Measurements from ENCODE around the gene ITPKB.
"Not testable (repeated sequence)": the region's sequence is repeated elsewhere in the genome, so short reads cannot be mapped to it uniquely, and the experiment has no call there.

Gene ITPKB

DNA sequence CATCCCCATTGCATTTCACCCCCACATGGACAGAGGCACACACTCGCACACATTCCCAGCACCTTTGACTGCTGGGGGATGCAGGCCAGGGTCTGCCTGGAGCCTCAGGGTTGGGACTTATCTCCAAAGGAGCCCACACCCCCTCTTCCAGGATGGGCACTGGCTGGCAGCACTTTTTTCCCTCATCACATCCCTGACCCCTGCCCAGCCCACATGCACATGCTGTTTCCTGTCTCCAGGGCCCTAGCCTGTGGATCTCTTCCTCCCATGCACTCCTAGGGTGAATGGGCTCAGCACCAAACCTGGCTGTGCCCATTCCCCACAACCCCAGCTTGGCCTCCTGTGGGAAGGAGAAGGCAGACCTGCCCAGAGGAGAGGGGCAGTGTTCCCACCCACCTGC lies 131.3 kb downstream of the ITPKB start:
- no peak for DNase-seq (ENCODE audit: extremely low read depth in 1 of 2, low read depth in 1 of 2)

DNA sequence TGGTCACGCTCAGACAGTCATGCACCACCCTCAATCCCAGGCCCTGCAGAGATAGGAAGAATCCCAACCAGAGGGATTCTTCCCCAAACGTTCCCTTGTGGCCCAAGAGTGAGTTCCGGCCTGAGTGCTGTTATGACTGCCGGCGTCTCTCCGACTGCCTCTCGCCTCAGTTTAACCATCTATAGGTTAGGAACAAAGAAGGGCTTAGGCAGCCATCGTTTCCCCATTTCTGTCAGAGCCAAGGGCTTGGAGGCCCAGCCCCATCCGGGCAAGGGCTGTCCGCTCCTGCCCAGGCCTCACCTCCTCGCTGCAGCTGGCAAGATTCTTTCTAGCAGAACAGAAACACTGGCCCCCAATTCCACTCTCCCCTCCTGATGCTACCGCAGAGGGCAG lies 131.8 kb downstream of the ITPKB start:
- DNase-seq (ENCODE audit: extremely low read depth in 1 of 2, low read depth in 1 of 2) = no peak

DNA sequence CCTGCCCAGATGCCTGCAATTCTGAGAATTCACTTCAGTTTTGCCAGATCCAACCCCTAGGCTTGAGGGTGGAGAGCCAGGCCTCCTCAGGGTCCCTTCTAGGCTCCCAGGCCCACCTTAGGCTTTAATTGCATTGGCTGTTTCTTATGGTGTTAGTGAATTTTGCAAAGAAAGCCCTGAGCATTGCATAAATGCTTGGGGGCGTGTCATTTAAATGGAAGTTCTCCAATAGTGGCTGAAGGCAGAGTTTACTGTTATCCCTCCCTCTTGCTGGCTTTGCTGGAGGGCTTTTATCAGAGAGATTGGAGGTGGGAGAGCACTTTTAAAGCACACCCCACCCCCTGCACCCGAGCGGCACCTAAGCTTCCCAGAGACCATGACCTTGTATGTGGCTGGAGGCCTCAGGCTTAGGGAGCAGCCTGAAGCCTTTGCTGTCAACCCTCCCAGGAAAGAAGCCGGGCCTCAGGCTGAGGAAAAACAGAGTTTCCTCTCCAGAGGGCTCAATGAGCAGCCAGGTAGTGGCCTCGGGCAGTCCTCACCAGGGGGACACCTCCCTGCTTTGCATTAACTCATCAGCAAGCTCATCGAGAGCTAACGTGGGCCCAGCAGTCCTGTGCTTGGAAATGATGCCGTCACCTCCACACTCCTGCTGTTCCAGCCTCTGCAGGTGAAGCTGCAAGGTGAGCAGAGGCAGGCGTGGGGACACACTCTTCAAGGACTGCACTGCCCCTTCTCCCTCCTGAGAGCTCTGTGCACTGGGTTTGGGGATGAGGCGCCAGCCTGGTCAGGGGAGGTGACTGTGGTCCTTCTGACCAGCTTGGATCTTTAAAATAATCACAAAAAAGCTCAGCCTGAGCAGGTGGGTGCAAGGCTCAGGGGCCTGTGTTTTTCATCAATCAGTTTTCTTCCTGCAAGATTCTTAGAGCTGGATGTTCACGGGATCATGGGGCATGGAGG lies 132.5 kb downstream of the ITPKB start:
- no peak for DNase-seq (ENCODE audit: extremely low read depth in 1 of 2, low read depth in 1 of 2)

DNA sequence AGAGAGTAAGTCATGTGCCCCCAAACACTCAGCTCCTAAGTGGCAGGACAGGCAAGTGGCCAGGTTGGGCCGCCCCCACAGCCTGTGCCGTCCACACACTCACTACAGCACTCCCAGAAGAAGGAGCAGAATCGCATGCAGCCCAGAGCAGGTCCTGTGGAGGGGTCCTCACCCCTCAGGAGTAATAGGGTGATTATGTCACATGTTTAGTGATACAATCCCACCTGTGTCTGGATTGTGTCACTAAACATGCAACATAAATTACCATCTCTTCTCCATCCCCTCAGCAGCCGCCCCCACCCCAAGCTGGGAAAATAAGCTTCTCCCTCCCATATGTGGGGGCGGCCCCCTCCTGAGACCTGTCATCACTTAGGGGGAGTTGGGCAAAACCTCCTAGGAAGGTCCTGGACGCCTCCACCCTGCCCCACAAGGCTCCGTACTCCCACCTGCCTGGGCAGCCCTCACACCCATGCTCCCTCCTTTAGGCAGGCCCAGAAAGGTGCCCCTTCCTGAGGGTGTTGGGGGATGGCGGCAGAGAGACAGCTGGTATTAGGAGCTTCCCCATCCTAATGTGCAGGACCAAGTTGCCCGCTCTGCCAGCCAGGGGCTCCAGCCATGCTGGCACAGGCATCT lies 133.6 kb downstream of the ITPKB start:
- DNase-seq (ENCODE audit: extremely low read depth in 1 of 2, low read depth in 1 of 2) = no peak

DNA sequence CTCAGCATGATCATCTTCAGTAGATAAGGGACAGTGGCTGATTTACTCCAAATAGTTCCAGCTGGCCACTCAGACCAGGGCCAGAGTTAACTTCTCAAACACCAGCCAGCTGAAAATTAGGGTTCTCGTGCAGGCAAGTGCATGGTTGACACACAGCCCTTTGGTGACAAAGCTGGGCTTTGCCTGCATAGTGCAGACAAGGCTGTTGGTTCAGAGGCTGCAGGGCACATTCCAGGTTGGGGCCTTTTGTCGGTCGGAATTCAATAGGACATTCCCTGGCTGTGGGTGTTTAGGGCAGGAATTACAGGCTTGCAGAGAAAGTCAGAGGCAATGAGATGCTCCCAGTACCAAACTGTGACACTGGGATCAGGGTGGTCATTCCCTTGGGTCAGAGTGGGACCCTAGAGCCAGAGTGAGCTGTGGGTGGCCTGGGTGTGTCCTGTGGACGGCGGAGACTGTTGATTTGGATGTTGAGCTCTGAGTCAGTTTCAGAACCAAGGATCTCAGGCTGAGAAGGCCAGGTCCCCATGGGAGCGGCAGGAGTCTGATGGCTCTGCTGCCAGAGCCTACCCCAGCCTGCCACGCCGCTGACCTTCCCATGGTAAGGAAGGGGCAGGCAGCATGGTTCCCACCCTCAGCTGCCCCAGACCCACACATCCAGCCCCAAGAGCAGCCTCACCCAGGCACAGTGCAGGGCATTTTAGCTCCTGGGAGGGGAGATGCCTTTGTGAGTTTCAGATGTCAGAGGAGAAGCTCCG lies 134.3 kb downstream of the ITPKB start:
- DNase-seq (ENCODE audit: extremely low read depth in 1 of 2, low read depth in 1 of 2) = no peak

DNA sequence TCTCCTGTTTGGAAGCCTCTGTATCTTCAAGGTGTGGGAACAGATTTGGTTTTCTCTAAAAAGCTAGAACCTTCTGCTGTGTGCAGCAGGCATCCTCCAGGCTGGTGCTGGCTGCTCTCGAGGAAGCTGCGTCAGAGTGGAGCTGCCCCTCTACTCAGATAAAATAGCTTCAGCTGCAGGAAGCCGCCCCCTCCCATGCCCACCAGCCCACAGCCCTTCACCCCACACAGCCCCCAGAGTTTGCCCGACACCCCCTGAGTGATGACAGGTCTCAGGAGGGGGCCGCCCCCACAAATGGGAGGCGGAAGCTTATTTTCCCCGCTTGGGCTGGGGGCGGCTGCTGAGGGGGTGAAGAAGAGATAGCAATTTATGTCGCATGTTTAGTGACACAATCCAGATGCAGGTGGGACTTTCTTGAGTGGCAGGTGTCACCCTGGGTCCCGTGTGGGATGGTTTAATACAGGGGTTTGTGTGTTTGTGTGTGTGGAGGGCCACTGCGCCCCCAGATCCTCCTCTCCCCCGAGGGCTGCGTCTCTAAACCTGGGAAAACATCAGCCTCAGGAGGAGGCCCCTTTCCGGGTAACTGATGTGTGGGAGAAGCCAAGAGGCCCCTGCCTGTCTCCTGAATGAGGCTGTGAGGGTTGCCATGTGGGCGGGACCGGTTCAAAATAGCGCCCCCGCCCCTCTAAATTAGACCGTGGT lies 135.1 kb downstream of the ITPKB start:
- DNase-seq (ENCODE audit: extremely low read depth in 1 of 2, low read depth in 1 of 2) = no peak

DNA sequence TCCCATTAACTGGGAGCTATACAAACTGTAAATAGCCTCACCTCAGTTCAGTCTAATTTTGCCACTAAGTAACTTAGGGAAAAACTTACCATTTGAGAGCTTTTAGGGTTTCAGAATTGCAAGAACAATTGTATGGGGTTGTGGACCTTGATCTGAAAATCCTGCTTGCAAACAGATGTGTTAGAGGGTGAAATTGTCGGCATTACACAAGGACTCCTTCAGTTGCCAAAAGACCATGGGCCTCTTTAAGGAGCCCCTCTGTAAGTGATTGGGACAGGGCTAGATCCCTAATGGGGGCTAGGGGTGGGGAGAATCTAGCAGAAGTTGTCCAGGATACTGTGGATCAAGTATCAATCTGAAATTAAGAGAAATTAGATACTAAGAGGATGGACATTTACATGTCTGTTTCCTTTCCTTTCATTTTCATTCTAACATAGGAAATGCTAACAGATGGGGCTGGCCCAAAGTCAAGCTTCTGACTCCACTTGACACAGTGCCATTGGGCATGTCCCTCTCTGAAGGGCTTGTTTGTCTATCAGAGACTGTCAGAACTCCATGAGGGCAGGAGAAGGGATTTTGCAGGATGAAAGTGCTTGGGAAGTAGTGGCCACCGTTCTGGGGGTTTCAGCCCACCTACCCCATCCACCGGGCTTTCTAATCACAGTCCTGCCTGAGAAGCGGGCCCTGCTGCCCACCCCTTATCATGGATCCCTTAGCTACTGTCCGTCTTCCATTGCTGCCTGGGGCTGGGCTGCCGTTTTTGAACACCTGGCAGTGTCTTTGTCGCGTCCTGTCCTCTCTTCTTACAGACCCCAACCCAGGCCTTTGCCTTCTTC lies 135.8 kb downstream of the ITPKB start:
- DNase-seq (ENCODE audit: extremely low read depth in 1 of 2, low read depth in 1 of 2) = no peak

DNA sequence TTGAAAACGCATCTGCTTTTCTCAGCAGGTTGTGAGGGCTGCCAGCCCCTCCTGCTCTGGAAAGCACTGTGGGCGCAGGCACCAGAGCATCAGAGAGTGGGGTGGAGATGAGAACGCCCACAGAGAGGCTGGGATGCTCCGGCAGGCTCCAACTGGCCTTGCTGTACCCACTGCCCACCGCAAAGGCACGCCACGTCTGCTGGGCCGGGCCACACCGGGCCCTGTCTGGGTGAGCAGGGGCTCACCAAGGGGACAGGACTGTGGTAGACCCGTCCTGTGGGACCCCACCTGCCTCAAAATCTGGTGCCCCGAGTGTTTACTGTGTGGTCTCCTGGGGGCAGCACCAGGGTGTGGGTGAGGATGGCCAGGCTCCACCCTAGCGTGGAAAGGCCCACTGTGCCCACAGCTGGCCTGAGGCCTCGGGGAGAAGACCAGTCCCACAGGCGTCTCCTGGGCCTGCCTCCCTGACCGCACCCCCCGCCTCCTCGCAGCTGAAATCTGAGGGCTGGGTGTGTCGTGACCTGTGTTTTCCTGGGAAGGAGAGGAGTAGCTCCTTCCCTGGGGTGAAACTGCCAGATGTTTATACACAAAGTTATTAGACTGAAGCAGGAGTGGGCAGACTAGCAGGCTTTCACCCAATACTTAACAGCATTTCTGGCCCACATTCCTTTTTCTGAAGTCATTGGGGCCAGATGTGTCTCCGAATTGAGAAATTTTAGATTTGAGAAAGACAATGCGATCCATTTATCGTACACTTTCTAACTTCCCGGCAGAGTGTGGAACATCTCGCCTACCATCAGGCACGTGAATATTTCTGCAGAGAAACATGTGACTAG lies 136.7 kb downstream of the ITPKB start:
- no peak for DNase-seq (ENCODE audit: extremely low read depth in 1 of 2, low read depth in 1 of 2)

DNA sequence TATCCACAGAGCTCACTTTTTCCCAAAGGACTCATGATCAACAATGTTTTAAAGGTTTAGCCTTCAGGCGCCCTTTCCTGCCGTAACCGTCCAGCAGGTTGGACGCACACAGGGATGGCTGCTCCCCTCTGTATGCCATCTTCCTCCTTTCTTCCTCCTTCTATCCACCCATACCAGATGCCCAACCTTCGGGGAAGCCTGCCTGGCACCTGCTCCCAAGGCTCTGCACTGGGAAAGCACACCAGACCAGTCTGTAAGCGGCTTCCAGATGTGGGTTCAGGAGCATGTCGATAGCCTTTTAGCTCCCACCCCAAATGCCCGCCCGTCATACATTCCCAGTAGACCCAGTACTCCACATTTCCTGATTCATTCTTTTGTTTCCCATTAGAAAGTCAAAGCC lies 137.6 kb downstream of the ITPKB start:
- DNase-seq (ENCODE audit: extremely low read depth in 1 of 2, low read depth in 1 of 2) = no peak

DNA sequence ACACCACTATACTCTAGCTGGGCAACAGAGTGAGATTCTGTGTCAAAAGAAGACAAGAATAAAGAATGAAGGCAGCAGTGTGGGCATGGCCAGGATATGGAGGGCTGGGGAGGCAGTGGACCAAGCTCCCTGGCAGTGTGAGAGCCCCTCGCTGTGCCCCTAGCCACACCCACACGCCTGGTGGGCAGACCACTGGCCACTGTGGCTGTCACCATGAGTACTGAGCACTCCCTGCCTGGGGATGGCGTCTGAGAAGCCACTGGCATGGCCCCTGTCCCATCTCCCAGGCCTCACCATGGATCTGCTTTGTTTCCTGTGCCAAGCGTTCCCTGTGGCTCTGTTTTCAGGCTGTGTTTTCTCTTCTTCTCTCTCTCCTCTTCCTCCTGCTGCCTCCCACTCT lies 138.8 kb downstream of the ITPKB start:
- DNase-seq (ENCODE audit: extremely low read depth in 1 of 2, low read depth in 1 of 2) = no peak

DNA sequence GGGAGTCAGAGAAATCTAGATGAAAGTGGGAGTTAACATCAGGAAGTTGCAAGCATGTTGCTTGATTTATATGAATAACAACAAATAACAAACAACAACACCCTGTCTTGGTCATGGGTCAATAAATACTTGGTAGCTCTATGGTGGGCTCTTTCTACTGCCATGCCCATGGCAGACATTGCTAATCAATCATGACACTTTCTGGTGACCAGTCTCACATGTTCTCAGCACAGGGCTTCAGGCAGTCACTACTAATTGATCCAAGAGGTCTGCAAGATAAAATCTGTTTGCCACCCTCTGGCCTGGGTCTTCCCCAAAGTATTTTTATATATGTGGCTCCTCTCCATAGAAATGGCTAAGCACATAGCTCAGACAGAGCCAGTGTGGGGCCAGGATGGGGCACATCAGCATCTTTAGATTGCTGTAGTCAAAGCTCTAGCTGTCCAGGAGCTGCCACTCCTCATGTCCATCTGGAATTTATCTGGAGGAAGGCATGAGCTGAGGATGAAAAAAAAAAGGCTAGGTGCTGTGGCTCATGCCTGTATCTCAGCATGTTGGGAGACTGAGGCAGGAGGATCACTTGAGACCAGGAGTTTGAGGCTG lies 139.3 kb downstream of the ITPKB start:
- DNase-seq (ENCODE audit: extremely low read depth in 1 of 2, low read depth in 1 of 2) = no peak

DNA sequence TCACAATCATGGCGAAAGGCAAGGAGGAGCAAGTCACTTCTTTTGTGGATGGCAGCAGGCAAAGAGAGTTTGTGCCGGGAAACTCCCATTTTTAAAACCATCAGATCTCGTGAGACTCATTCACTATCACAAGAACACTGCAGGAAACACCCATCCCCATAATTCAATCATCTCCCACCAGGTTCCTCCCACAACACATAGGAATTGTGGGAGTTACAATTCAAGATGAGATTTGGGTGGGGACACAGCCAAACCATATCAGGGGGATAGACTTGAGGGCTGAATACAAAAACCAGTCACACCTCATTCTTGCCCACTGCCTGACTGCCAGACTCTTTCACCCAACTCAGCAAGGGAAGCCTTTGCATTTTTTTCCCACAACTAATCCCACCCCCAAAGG lies 140.1 kb downstream of the ITPKB start:
- DNase-seq (ENCODE audit: extremely low read depth in 1 of 2, low read depth in 1 of 2) = not testable (repeated sequence)

DNA sequence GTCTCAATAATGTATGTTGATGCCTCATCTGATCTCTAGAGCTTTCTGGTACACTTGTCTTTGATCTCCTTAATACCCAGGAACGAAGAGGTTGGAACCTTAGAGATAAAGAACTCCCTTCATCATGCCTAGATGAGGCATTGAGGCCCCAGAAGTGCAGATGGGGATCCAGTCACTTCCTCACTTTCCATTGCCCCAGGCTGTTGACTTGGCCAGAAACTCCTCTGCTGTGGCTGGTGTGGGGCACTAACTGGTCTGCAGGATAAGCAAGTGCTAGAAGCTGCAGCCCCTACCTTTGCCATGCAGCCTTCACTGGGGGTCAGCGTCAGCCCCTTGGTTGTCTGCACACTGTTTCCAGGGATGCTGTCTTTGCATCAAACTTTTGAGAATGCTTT lies 140.6 kb downstream of the ITPKB start:
- DNase-seq (ENCODE audit: extremely low read depth in 1 of 2, low read depth in 1 of 2) = no peak

DNA sequence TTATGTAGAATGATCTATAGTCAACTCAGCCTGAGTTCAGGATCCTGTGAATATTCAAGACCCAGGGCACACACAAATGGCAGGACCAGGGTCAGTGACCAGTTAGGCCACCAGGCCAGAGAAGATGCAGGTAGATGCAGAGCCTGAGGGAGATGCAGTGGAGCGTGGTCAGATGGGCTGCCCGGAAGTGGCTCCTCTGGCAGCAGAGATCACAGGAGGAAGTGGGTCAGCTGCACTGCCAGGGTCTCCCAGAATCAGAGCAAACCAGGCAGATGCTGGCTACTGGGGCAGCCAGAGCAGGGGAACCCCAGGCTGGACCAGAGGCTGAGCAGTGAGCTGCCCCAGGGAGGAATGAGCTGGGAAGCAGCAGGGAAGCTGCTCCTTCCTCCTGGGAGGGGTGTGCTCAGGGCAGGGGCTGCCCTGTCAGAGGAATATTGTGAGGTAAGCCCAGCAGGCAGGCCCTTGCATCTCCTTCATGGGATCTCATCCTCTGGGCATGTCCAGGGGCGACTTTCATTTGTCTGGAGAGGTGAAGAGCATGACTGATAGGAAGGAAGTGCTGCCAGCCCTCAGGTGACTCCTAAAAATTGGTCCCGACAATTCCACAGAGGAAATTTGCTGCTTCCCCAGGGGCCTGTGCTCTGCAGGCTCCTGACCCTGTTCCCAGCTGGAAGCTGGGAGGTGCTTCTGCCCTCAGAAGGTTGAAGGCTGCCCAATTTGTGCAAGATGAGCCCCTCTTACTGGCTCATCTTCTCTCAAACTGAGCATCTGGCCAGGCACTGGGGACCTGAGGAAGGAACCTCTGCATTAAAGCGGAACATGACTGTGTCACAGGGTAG lies 141.2 kb downstream of the ITPKB start:
- no peak for DNase-seq (ENCODE audit: extremely low read depth in 1 of 2, low read depth in 1 of 2)

DNA sequence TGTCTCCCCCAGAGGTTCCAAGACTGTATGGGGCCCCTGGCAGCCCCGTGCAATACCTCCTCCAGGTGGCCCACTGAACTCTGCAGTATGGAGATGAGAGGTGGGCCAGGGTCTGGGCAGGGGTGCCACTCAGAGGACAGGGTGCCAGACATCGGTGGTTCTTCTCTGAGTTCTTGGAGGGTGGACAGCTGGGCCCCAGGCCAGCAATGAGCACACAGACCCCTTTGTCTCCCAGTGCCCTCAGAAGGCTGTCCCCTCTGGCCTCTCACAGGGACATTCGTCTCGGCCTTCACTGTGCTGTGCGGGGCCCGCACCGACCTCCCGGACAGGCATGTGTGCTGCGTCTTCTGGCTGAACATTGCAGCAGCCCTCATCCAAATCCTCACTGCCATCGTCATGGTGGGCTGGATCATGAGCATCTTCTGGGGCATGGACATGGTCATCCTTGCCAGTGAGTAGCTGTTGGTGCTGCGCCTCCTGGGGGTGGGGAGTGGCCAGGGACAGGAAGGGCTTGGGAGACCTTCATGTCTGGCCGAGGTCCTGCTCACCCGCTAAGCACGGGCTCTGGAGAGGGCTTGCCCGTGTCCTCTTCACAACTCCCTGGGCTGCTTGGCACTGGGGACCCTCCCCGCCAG lies 142.4 kb downstream of the ITPKB start:
- no peak for DNase-seq (ENCODE audit: extremely low read depth in 1 of 2, low read depth in 1 of 2)

DNA sequence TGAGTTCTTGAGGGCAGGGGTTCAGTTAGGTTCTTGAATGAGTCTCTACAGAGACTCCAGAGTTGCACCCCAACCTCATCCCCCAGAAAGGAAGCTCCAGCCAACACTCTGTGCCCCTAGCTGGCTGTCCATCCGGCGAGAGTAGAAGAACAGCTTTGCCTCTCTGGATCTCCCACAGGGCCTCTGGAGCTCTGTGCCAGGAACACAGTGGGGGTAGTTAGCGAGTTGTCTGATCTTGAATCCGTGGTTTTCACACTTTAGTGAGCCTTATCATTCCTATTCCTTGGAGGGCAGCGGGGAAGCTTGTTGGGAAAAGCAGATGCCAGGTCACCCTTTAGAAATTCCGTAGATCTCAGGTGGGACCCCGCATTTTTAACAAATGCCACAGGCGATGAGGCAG lies 145.5 kb downstream of the ITPKB start:
- no peak for DNase-seq (ENCODE audit: extremely low read depth in 1 of 2, low read depth in 1 of 2)

DNA sequence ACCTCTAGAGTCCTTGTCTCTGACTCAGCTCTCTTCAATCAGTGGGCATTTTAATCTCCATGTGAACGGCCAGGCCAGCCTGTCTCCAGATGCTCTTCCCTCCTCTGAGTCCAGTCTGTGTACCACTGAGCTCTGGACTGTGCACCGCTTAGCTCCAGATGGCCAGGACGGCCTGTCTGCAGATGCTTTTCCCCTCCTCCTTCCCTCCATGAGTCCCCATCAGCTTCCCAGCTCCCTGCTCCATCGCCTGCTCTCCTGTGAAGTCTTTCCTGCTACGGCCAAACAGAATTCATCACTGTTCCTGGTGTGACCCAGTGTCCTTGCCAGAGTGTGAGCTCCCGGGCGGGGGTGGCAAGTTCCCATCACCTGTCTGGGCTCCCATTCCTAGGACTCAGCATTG lies 148.5 kb downstream of the ITPKB start:
- DNase-seq (ENCODE audit: extremely low read depth in 1 of 2, low read depth in 1 of 2) = no peak

Measured in activated CD8-positive, alpha-beta memory T cell treated with anti-CD3 and anti-CD28 coated beads for 1 hour (primary cell).